ENCODE results near the gene PBX3.

GRCh38 chr9:125906144-125906543 lies 159.0 kb downstream of the PBX3 start:
- TF ChIP-seq CTCF (IDR thresholded peaks at IDR 0.05; ENCODE audit: low read depth, low read length, poor library complexity, severe bottlenecking) (no peak), EZH2phosphoT487 (IDR thresholded peaks at IDR 0.05; ENCODE audit: borderline replicate concordance, low read length) (no peak)
